Lung (tissue), 12 donors: ENCODE data around the gene ELAC1. TPM values are rescaled to one million over a fixed set of nuclear protein-coding genes. Genes with fewer than 3 reads are reported as not detected.

ENCODE experiments used
- ATAC-seq: fragments of 200-7000 bp; cut with Tn5 transposase; one replicate; pipeline ENCODE4 v1.9.1; 2020; ENCODE audit warnings: moderate number of reproducible peaks; ENCODE audit not compliant: insufficient read depth, low FRiP score
- DNase-seq, 3 donors: peaks; one replicate each; pipeline ENCODE4 v3.0.0-alpha.2; 2013 to 2017
- H3K27ac ChIP-seq, 2 donors: one replicate each; pipeline ENCODE4 v1.5.1; 2013; ENCODE audit warnings: mild to moderate bottlenecking in 2 of 2, moderate library complexity in 2 of 2, control low read depth in 1 of 2, inconsistent platforms in 1 of 2, low read depth in 1 of 2, low read length in 1 of 2
- H3K27me3 ChIP-seq, 3 donors: one replicate each; pipeline ENCODE4 v1.5.1; 2013; ENCODE audit warnings: low read length in 2 of 3; ENCODE audit not compliant: control insufficient read depth in 3 of 3, insufficient read depth in 3 of 3
- H3K36me3 ChIP-seq, 4 donors: one replicate each; pipeline ENCODE4 v1.5.1; 2013; ENCODE audit warnings: low read length in 4 of 4, mild to moderate bottlenecking in 1 of 4, moderate library complexity in 1 of 4; ENCODE audit not compliant: control insufficient read depth in 4 of 4, insufficient read depth in 4 of 4
- H3K4me1 ChIP-seq, 5 donors: one replicate each; pipeline ENCODE4 v1.5.1; 2013; ENCODE audit warnings: low read length in 5 of 5, mild to moderate bottlenecking in 2 of 5, moderate library complexity in 1 of 5; ENCODE audit not compliant: control insufficient read depth in 5 of 5, insufficient read depth in 5 of 5
- H3K4me3 ChIP-seq: one replicate; pipeline ENCODE4 v1.5.1; 2013; ENCODE audit warnings: mild to moderate bottlenecking, control low read depth, moderate library complexity
- H3K9ac ChIP-seq, 2 donors: one replicate each; pipeline ENCODE4 v1.5.1; 2013; ENCODE audit warnings: low read length in 2 of 2, control low read depth in 1 of 2; ENCODE audit not compliant: insufficient read depth in 1 of 2
- H3K9me3 ChIP-seq, 4 donors: one replicate each; pipeline ENCODE4 v1.5.1; 2013; ENCODE audit warnings: low read length in 3 of 4, mild to moderate bottlenecking in 1 of 4, moderate library complexity in 1 of 4; ENCODE audit not compliant: control insufficient read depth in 4 of 4, insufficient read depth in 3 of 4
- WGBS, 2 donors: extraction: QIAGEN DNeasy Blood & Tissue Kit; methylation state at CpG; one replicate each; pipeline ENCODE4 v1.1.7; 2013; 5-methylcytosine and 5-hydroxymethylcytosine counted together
- polyA plus RNA-seq, 2 donors: library from polyadenylated mRNA; stranded (reverse); fragments of 200-250 nt; gene quantifications; one replicate each; pipeline ENCODE4 v1.2.1, GENCODE V29; 2013
- total RNA-seq, 2 donors: library from RNA; depleted of rRNA in 1 of 2; stranded (reverse); fragments of >200 nt in 1 of 2; gene quantifications; one replicate each; pipeline ENCODE4 v1.2.1, GENCODE V29; 2014 to 2021
- TF ChIP-seq, protein P1 (sequence below): IDR thresholded peaks from 2 replicates; pipeline ENCODE4 v1.5.1; 2012; ENCODE audit warnings: mild to moderate bottlenecking; ENCODE audit errors: control extremely low read depth, extremely low read depth
- donor health status: control.
- donor health status: control.
- donor health status: Bipolar disorder and iron deficiency.
- donor health status: healthy.
- donor health status: DM: yes; HTN: yes; CAD: no.

ELAC1 gene
- total and polyA plus RNA-seq, 4 donors: 5.0 to 10.2 (median 5.6) TPM

DNA sequence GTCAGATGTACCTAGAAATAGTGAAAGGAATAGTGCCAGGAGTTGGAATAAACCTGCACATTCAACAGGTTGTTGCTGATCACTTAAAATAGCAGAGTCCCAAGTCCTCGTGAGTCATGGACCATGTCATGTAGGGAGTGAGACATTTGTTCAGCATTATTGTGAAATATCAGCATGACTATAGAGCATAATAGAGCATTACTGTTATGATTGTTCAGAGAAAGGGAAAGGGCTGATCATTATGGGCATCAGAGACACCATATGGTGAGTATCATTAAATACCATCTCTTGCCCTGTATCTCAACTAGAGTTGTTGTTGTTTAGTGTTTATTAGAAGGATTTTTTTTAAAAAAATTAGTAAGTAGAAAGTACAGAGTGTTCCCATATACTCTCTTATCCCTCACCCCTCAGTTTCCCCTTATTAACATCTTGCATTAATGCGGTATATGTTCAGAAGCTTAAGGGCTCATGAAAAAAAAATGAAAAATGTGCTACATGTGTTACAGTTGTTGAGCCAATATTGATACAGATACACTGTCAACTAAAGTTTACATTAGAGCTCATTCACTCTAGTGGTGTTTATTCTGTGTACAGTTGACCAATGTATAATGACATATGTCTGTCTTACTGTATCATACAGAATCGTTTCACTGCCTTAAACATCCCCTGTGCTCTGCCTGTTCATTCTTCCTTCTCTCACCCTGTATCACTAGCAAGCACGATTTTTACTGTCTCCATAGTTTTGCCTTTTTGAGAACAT, 5.7 kb downstream of the ELAC1 start:
- TF ChIP-seq, protein P1, sequence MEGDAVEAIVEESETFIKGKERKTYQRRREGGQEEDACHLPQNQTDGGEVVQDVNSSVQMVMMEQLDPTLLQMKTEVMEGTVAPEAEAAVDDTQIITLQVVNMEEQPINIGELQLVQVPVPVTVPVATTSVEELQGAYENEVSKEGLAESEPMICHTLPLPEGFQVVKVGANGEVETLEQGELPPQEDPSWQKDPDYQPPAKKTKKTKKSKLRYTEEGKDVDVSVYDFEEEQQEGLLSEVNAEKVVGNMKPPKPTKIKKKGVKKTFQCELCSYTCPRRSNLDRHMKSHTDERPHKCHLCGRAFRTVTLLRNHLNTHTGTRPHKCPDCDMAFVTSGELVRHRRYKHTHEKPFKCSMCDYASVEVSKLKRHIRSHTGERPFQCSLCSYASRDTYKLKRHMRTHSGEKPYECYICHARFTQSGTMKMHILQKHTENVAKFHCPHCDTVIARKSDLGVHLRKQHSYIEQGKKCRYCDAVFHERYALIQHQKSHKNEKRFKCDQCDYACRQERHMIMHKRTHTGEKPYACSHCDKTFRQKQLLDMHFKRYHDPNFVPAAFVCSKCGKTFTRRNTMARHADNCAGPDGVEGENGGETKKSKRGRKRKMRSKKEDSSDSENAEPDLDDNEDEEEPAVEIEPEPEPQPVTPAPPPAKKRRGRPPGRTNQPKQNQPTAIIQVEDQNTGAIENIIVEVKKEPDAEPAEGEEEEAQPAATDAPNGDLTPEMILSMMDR: no peak
- peak overlapping the region in 1 of 2 donors; percentile 26 for H3K9ac ChIP-seq
- H3K9me3 ChIP-seq: peaks cover 0 to 7% (median 0%) of the 10 kb centered on the region in 4 donors
- DNase-seq: no peak
- no peaks in the 10 kb centered on the region for H3K27me3 ChIP-seq
- peak overlapping the region in 1 of 2 donors; percentile 12 for H3K27ac ChIP-seq
- H3K36me3 ChIP-seq: peaks cover 8 to 37% (median 20%) of the 10 kb centered on the region in 4 donors
- ATAC-seq: peak; percentile 63
- H3K4me1 ChIP-seq: peaks cover 3 to 12% (median 9%) of the 10 kb centered on the region in 5 donors
- 73 to 84% methylated on average over 4 of the region's 4 CpGs for WGBS, 2 donors
- no peak overlapping the region for H3K4me3 ChIP-seq

DNA sequence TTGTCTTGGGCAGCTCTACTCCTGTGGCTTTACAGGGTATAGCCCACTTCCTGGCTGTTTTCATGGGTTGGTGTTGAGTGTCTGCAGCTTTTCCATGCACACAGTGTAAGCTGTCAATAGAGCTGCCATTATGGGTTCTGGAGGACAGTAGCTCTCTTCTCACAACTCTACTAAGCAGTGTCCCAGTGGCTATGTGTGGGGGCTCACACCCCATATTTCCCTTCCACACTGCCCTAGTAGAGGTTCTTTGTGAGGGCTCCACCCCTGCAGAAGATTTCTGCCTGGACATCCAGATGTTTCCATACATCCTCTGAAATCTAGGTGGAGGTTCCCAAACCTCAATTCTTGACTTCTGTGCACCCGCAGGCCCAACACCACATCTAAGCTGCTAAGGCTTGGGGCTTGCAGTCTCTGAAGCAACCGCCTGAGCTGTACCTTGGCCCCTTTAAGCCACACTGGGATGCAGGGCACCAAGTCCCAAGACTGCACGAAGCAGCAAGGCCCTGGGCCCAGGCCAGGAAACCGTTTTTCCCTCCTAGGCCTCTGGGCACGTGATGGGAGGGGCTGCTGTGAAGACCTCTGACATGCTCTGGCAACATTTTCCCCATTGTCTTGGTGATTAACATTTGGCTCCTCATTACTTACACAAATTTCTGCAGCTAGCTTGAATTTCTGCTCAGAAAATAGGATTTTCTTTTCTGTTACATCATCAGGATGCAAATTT, 9.4 kb downstream of the ELAC1 start:
- no peak overlapping the region for H3K9ac ChIP-seq
- no peak overlapping the region for H3K4me3 ChIP-seq
- no peak for DNase-seq
- H3K9me3 ChIP-seq: peaks cover 0 to 7% (median 0%) of the 10 kb centered on the region in 4 donors
- TF ChIP-seq, protein P1: no peak
- peaks cover 0 to 2% (median 0%) of the 10 kb centered on the region in 5 donors for H3K4me1 ChIP-seq
- H3K27ac ChIP-seq: no peak overlapping the region
- no peaks in the 10 kb centered on the region for H3K27me3 ChIP-seq
- WGBS, 2 donors: 85 to 100% methylated on average over 5 of the region's 5 CpGs
- peaks cover 9 to 43% (median 26%) of the 10 kb centered on the region in 4 donors for H3K36me3 ChIP-seq
- ATAC-seq: no peak

DNA sequence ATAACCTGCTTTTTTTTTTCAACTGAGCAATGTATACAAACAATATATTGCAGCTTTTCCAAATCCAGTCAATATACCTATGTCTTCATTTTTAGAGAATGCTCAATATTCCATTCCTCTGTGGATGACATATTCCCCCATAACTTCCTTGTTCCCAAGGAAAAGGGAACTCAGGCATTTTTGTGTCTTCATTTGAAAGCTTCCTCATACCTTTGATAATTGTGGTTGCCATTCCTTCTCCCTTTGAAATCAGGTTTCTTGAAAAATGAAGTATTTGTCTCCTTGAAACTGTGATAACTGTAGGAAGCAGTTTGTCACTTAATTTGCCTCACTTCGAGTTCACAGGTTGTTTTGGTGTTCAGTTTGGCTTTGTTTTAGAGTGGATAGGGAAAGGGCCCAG, 13.5 kb downstream of the ELAC1 start:
- H3K27ac ChIP-seq: no peak overlapping the region
- peaks cover 7 to 29% (median 16%) of the 10 kb centered on the region in 4 donors for H3K36me3 ChIP-seq
- TF ChIP-seq, protein P1: no peak
- H3K4me1 ChIP-seq: peaks cover 0 to 3% (median 0%) of the 10 kb centered on the region in 5 donors
- 65 to 78% methylated on average over 1 of the region's 1 CpG for WGBS, 2 donors
- H3K9ac ChIP-seq: no peak overlapping the region
- no peak overlapping the region for H3K4me3 ChIP-seq
- peaks cover 0 to 7% (median 0%) of the 10 kb centered on the region in 4 donors for H3K9me3 ChIP-seq
- no peak for ATAC-seq
- no peak for DNase-seq
- no peaks in the 10 kb centered on the region for H3K27me3 ChIP-seq
